ENCODE data around the gene NPC2.

DNA sequence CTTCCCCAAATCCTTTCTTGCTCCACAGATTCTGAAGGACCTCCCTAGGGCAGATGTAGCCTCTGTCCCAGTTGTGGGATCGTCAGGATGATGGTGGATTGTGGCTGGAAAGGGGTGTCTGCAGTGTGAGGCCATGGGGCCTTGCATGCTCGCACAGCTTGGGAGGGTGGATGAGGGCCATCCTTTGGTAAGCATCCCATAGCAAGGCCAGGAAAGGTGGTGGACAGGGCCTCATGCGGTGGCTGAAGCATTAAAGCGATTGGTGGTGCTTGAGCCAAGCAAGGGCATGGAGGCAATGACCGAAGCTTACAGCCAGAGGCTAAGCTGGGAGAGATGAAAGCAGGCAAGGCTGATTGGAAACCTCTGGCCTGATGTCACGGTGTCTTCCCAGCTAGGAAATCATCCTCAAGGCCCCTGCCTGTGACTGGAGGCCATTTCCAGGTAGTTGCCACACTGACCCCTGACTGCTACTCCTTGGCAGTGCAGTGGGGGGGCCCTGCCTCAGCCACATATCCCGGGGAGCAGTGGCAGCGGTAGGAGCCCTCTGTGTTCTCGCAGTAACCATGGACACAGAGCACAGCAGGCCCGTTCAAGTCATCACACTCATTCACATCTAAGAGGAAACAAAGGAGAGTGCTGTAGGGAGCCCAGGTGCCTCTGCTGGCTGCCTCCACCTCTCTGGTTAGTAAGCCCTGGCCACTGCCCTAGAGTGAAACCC is 7.5 kb upstream of the NPC2 start:
- TF ChIP-seq POLR2A (IDR thresholded peaks at IDR 0.05; ENCODE audit: low read length), result no peak
- no peak for TF ChIP-seq GATA1 (IDR thresholded peaks at IDR 0.05; ENCODE audit: low read depth, low read length)

Measured in erythroblast (primary cell).